NK-92 (cell line): ENCODE measurements around the gene PEBP1.
"Not testable (repeated sequence)": the region's sequence is repeated elsewhere in the genome, so short reads cannot be mapped to it uniquely, and the experiment has no call there.

ENCODE experiments used
- DNase-seq: peaks from one replicate; lab custom pipeline; 2025; ENCODE audit not compliant: unreplicated experiment; lab: John Stamatoyannopoulos, UW

PEBP1 gene

GRCh38 chr12:118129436-118129835 is 6.5 kb upstream of the PEBP1 start:
- DNase-seq: not testable (repeated sequence)

DNA sequence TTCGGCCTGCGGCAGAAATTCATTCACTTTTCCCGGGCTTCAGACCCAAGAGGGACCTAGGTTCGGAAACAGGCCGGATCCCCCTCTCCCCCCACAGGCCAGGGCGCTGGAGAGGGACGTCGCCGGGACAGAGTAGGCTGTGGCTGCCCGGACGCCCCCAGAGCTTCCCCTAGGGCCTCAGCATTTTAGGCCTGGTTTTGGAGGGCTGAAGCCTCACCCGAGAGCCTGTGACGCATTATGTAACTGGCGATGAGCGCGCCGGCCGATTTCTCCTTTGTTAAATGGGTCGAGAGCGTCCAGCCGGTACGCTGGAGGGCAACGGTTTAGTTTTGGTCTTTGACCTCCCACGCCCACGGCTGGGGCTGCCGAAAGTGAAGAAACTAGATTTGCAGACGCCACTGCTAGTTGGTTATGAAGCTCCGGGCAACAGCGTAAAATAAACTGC is 657 bp downstream of the PEBP1 start:
- no peak for DNase-seq

DNA sequence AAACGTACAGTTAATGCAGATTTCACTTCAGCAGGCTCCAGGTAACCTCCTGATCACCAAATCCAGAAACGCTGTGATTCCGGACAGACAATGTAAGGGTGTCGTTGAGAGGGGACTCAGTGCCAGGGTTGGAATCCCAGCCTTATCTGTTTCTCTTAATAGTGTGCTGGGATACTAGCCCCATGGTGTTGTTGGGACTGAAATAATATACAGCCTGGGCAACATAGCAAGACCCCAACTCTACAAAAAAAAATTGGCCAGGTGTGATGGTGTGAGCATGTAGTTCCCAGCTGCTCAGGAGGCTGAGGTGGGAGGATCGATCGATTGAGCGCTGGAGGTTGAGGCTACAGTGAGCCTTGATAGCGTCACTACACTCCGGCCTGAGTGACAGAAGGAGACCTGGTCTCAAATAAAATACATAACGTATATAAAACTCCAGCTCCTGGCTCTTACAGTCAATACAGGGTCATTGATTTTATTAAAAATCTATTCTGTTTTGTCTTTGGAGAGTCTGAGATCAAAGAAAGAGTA is 1.3 kb downstream of the PEBP1 start:
- DNase-seq: no peak

GRCh38 chr12:118140825-118141224 is 4.9 kb downstream of the PEBP1 start:
- no peak for DNase-seq

GRCh38 chr12:118144499-118144898 is 8.6 kb downstream of the PEBP1 start:
- DNase-seq: no peak

DNA sequence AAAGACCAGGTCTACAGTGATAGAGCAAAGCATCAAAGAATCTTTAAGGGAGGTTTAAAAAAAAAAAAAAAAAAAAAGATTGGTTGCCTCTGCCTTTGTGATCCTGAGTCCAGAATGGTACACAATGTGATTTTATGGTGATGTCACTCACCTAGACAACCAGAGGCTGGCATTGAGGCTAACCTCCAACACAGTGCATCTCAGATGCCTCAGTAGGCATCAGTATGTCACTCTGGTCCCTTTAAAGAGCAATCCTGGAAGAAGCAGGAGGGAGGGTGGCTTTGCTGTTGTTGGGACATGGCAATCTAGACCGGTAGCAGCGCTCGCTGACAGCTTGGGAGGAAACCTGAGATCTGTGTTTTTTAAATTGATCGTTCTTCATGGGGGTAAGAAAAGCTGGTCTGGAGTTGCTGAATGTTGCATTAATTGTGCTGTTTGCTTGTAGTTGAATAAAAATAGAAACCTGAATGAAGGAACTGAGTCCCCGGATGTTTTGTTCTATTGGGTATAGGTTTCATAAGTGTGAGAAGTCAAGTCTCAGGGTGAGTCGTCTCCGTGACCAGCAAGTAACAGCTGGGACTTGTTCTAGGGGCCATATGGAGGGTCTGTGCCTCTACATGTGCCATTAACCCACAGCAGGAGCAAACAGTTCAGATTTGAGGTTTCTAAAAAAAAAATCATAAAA is 9.3 kb downstream of the PEBP1 start:
- no peak for DNase-seq

- DNase-seq: no peak
Measured at GRCh38 chr12:118145798-118146156, 9.9 kb downstream of the PEBP1 start.

GRCh38 chr12:118148287-118148686 is 12.4 kb downstream of the PEBP1 start:
- no peak for DNase-seq

DNA sequence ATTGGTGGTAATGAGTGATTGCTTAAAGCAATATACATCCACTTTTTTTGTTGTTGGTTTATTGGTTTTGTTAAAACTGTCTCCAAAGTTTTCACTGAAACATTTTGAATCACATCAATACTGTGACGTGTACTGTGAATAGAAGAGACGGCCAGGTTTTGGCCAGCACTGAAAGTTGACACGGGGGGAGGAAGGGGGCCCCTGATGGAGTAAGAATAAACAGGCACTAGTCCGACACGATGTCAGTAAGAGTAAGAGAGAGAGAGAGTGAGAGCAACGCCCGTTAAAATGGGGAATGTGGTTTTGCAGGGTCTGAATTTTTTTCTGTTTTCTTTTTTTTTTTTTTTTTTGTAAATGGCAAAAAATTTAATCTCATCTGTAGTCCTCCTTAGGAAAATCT is 14.7 kb downstream of the PEBP1 start:
- no peak for DNase-seq

DNA sequence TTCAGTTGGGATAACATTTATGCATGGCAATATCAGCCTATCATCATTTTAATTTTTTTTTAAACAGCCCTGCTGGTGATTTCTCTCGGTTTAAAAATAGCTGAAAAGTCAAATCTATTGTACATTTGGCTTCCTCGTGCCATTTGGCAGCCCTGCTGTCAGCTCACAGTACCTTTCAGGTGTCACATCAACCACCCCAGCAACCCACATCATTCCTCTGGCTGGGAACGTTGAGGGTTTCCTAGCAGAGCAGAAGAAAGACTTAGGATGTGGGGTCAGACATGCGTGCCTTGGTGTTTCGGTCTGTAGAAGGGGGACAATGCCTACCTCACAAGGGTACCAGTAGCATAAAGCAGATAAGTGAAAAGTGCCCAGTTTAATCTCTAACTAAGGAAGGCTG is 15.8 kb downstream of the PEBP1 start:
- no peak for DNase-seq

DNA sequence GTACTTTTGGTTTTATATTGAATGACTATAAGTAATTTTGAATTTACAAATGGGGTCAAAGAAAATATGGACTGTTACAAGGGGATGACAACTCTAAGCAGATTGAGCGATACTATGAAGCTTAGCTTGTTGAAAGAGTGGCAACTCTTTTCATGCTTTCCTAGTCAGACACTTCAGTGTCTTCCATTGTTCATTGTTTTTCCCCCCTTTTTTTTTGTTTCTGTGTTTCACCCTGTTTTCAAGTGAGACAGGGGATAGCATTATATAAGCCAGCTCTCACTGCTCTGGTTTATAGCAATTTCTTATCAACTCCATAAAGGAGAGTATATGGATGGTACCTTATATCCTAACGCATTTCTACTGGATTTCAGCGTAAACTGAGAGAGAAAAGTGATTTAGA is 24.6 kb downstream of the PEBP1 start:
- no peak for DNase-seq

DNA sequence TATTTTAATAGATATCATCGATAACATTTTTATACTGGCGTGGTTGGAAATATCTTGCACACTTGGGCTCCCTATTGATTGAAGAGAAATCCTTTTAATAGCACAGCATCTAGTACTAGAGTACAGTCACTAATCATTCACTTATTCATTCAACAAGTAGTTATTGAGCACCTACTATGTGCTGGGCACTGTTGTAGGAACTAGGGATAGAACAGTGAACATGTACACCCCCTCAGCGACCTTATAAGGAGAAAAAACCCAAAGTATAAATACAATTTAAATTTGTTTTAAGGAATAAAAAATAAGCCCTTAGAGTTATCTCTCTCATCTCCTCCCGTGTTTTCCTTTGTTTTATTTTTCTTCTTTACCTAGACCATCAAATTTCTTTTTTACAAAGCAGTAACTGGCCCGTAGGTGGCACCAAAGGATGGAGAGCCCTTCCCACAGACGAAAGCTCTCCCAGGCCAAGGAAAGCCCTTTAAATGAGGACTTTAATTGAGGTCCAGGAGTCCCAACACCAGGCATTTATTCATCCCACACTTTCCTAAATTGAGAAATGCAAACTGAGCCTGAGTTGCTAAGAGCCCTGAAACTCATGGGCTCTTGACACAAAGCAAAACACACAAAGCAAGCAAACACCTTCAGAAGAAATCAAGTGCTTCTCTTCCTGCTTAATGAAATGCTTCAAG is 29.0 kb downstream of the PEBP1 start:
- no peak for DNase-seq

GRCh38 chr12:118166946-118167345 is 31.0 kb downstream of the PEBP1 start:
- no peak for DNase-seq

DNA sequence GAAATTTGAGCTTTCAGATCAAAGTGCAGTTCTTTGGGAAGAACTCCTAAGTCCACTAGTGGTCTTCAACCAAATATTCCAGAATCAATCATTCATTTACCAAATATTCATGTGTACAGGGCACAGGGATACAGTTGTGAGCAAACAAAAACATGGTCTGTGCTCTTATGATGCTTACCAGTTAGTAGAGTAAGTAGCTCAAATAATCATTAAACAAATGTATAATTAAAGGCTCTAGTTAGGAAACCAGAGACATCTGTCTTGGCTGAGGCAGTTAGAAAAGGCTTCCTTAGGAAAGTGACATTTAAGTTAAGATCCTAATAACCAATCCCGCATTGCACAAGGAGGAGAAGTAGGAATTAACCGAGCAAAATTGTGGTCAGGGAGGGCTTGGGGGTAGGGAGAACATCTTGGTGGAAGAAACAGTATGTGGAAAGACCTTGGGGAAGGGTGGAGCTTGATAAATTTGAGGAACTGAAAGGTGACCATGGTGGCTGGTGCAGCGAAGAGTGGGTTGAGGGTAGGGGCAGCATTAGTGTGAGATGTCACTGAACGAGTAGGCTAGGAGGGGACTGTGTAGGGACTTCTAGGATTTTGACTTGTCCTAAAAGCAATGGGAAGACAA is 40.0 kb downstream of the PEBP1 start:
- no peak for DNase-seq

GRCh38 chr12:118183155-118183554 is 47.2 kb downstream of the PEBP1 start:
- DNase-seq: no peak

DNA sequence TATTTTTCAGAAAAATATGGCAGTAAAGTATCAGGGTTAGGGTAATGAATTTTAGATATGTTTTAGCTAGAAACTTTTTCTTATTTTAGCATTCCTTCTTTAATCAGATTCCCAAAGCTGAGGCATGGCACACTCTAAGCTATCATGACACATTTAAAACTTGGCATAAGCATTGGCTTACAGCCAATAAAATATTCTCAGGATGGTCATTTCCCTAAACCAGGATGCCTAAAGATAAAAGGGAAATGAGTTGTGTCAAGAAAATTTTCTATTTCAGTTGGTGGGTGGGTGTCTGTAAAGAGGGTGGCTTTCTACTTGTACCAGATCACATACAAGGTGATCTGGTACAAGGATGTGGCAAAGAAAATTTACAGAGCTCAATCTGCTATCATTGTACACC is 47.8 kb downstream of the PEBP1 start:
- no peak for DNase-seq

GRCh38 chr12:118185602-118186397 is 49.9 kb downstream of the PEBP1 start:
- no peak for DNase-seq

DNA sequence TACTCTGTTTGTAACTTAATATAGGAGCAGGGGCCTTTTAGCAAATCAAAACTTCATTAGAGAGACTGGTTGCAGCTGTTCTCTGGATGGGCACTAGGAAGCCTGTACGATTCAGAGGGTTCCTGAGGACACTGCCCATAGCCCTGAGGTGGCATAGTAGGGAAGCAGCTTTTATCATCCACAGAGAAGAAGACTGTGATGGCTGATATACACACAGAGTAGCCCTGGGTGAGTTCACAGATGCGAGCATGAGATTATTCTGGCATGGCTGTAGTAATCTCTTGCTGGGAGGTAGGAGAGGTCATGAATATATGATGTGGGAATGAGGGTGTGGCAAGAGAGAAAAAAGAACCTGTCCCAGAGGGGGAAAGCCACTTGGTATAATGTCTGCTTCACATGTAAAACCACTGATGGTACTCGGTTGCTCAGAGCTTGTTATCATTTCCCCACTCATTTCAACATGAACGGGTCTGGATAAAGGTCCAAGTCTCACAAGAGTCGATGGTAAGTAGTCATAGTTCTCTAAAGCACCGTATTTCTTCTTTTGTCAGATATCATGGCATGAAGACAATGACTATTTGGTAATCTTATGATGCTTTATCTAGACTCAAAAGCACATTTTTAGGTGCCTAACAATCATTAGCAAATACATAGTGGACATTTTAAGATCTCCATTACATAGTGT is 52.0 kb downstream of the PEBP1 start:
- DNase-seq: no peak

GRCh38 chr12:118188690-118189371 is 52.9 kb downstream of the PEBP1 start:
- DNase-seq: no peak

DNA sequence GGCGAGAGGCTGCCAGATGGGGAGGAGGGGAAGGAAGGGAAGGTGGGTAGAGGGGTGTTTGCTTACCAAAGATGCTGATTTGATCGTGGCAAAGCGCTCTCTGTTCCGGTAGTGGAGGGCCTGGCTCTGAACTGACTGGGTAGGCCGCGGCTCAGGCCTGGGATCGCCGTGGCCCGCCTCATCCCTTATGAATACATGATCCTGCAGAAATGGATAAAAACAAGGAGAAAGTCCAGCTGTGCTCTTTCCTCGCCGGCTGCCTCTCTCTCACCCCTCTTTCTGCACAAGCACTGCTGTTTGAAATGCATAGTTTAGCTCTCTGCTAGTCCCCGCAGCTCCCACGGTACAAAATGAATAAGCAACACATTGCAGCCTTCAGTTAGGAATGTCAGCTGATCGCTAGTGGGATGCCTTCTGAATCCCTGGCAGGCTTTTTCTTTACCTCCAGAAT is 53.8 kb downstream of the PEBP1 start:
- DNase-seq: no peak
